NAMALWA (cell line): Measurements from ENCODE around the gene ARHGEF7.
A peak's percentile ranks its signal among the peaks of the same experiment; 100 is the strongest.

ENCODE experiments used
- DNase-seq: peaks from one replicate; pipeline ENCODE4 v3.0.0-alpha.2; 2015; ENCODE audit warnings: low spot score

Gene ARHGEF7

DNA sequence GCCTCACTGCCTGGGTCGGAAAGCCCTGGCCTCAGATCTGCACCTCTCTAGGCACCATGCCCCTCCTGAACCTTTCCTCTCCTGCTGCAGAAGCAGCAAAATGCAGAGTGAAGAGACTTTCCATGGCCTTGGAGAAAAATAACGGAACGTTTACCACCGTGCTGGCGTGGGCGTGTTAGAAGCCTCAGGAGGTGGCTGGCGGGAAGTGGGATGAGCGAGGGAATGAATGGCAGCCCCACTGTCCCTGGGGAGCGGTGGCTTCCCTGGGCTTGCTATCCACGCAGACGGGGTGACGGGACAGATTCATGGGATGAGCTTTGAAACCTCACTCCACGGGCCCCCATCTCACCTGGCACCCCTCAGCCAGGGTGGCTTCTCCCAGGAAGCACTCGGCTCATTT, 209.6 kb downstream of the ARHGEF7 start:
- DNase-seq: no peak

DNA sequence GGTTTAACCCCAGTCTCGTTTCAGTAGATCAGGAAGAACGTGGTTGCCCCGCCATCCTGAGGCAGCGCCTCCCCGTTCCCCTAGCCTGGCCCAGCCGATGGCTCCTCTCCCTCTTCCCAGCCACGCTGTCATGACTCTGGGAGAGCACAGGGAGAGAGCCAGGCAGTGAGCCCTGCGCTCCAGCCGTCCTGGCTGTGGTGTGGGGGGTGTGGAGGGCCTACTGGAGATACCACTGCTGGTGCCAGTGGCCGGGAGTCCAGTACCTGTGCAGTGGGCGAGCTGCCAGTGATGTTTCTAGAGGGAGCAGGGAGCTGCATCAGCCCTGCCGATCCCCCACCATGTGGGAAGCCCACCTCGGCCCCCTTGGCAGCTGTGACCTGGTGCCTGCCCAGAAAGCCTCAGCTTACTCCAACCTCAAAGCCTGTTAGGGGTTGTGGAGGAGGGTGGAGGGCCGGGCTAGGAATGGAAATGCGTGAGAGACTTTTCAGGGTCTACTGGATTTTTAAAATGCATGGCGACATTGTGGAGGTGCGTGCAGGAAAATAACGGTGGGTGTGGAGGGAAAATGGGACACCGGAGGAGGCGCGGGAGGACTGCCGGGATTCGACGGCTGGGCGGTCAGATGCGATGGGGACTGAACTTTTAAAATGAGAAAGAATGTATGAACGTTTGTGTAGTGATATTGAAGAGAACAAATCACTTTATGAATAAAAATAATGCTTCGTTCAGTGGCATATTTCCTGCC, 210.2 kb downstream of the ARHGEF7 start:
- no peak for DNase-seq

DNA sequence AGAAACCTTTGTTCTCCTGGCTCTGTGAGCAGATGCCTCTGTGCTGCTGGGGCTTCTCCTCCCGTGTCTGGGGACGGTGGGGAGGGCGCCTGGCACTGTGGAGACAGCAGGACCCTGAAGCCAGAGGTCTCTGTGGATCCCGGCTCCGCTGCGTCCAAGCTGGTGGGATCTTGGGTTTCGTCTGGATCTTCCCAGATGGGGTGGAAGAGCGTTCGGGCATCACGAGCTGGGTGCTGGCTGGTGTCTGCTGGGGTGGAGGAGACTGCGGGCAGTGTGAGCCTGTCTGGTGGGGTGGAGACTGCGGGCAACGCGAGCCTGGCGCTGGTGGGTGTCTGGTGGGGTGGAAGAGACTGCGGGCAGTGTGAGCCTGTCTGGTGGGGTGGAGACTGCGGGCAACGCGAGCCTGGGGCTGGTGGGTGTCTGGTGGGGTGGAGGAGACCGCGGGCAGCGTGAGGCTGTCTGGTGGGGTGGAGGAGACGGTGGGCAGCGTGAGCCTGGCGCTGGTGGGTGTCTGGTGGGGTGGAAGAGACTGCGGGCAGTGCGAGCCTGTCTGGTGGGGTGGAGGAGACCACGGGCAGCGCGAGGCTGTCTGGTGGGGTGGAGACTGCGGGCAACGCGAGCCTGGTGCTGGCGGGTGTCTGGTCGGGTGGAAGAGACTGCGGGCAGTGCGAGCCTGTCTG, 211.0 kb downstream of the ARHGEF7 start:
- no peak for DNase-seq

DNA sequence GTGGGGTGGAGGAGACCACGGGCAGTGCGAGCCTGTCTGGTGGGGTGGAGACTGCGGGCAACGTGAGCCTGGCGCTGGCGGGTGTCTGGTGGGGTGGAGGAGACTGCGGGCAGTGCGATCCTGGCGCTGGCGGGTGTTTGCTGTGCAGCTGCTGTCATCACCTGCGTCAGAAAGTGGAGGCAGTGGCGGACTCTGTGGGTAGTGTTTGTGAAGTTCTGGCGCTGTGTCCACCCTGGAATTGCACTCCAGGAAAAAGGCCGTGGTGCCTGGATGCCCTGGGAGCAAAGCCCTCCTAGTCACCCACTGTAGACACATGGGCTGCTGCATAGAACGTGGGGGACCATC, 211.5 kb downstream of the ARHGEF7 start:
- no peak for DNase-seq

DNA sequence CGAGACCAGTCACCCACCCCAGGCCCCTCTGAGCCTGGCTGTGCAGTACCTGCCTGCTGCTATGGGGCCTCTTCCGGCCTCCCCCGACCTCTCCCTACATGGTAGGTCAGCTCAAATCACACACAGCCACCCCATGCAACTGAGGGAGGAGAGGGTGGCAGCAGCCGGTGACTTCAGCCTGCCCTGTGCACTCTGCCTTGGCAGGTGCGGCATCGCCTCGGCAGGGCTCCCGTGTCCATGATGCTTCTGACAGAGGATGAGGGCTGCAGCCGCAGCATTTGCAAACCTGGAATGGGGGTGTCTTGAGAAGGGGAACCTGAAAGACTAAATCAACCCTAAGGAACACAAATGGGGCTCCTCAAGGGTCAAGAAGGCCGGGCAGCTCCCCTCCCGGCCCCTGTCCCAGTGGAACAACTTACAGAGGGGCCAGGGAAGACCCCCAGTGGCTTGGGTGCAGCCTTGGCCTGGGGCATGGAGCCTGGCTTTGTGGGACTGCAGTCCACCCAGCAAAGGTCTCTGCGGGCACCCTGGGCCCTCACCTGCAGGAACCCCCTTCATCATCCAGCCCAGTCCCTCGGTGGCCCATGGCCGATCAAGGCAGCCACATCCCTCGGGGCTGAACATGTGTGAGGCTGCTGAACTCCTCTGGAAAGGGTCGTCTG, 212.0 kb downstream of the ARHGEF7 start:
- DNase-seq: no peak

DNA sequence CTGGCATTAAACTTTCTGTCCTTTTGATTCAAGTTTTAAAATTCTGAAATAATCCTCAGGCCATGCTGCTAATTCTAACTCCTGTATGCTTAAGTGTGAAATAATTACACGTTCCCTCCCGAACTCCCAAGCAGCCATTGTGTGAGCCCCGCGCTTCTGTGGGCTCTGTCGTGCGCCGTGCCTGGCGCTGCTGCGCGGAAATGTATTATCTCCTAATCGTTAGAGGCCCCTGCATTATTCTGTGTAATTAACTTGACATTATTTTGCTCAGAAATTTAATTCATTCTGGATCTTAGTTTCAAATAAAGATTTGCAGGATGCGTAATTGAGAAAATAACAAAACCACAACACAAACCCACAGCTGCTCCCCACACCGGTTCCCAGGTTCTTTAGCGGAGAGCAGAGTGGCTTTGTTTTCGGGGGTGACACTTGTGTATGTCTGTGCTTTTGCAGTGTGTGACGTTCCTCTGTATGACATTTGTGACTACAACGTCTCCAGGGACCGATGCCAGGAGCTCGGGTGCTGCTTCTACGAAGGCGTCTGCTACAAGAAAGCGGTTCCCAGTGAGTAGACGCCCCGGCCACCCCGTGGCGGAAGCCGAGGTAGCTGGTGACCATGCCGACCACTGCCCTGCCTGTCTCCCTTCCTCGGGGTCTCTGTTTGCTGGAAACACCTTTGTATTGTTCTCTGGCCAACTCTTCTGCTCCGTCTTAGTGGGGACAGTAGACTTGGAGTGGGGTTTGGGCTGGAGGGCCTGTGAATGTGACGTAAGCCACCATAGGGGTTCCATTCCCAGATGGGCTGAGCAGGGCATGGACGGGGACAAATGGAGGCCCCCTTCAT, 212.8 kb downstream of the ARHGEF7 start:
- DNase-seq: no peak

DNA sequence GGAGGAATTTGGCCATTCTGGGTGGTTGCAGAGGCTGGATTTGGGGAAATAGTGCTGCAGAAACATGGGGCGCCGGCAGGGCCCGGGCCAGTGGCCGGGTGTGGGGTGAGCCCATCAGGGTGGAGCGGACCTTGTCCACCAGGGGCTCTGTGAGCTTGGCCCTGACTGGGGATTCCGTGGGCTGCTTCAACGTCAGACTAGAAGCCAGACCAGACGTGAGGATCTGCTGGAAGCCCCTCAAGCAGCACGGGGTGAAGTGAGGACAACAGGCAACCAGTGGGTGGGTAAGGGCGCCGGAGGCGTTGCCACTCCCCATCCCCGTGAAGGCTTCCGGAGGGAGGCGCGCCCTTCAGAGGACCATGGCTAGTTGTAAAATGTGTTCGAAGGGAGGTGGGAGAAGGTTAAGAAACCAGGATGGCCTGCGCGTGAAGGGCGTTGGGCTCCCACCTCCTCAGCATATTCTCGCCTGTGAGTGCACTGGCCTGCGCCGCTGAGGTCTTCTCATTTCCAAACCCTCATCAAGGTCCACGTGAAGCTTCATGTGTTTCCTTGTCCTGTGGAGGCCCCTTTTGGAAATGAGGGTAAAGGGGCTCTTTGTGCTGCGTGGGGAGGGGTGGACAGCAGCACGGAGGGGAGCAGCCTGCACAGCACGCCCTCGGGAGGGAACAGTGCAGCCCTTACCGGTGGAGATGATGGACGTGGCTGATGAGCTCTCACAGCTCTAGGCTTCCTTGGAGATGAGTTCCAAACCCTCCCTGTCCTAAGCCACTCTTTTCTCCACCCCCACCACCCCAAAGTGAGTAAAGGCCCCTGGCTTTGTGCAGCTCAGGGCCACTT, 213.7 kb downstream of the ARHGEF7 start:
- no peak for DNase-seq

DNA sequence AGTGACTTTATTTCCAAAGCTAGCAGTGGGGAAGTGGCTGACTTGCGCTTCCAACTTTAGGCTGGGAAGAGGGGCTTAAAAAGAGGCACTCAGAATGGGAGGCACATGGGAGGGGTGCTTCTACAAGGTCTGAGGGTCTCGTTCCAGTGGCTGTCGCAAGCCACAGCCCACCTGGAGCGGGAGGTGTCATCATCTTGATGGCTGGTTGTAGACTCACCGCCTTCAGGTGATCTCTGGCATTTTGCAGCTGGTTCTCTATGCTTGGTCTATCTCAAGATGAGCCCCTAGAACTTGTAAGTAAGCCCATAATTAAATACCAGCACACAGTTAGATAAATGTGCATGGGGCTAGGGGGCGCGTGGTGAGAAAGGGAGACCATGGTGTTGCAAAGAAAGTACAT, 214.5 kb downstream of the ARHGEF7 start:
- no peak for DNase-seq

DNA sequence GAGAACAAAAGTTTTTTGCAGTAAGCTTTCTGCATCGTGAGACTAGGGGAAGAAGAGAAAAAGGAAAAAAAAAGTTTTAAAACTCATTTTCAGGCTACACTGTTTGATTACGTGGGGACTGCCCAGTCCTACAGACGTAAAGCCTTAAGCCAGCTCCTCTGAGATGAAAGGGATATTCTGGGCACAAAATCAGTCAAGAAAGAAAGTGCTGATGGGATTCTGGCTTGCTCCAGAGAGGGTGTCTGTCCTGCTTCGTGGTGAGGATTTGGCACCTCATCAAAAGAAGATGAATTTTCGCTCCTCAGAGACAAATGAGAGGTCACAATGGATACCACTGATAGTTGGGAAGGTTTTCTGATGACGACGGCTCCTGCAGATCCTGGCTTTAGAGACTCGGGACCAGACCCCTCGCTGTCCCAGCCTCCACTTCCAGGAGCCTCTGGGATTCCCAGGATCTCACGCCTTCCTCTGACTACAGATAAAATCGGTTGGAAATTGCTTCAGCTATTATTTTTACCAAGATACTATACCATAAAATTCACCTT, 215.0 kb downstream of the ARHGEF7 start:
- no peak for DNase-seq

DNA sequence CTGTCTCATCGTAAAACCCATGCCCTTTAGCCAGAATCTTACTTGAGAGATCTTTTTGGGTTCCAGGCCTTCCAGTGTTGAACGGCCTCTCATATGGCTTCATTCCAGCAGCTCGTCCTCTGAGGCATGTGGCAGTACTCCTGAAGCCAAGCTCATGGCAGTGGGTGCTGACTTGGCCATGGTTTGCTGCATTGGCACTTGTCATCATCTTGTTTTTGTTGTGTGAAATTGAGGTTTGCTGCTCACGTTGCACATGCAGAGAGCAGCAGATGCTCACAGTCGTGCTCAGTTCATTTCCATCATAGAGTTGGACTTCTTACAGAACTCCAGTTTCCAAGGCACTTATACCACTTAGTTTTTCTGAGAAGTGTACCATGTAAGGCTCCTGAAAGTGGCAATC, 220.2 kb downstream of the ARHGEF7 start:
- no peak for DNase-seq

DNA sequence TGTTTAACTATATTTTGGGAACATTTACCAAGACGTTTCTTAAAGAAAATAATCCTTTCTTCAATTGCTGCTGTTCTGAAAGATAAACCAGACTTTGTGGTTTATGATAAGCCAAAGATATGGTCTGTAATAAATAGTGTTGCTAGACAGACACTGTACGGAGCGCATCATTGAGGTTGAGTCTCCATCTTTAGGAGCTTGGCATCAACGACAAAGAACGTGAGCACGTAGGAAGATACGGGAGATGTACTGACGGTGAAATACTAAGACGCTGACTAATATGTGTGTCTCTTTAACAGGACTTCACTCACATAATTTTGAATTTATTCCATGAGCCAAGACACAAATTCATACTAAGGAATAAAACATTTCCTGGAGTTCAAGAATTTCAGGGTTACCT, 221.6 kb downstream of the ARHGEF7 start:
- no peak for DNase-seq

DNA sequence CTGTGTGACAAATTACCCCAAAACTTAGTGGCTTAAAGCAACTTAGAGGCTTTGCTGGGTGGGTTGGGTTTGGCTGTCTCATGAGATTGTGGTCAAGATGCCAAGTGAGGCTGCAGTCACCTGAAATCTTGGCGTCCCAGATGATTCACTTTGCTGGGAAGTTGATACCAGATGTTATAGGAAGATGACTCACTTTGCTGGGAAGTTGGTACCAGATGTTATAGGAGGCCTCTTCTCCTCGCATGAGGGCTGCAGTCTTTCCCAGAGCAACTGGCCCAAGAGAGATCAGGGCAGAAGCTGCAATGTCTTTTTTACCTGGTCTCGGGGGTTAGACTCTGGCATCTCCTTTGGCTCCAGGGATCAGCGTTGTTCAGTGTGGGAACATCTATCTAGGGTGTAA, 222.1 kb downstream of the ARHGEF7 start:
- DNase-seq: no peak

DNA sequence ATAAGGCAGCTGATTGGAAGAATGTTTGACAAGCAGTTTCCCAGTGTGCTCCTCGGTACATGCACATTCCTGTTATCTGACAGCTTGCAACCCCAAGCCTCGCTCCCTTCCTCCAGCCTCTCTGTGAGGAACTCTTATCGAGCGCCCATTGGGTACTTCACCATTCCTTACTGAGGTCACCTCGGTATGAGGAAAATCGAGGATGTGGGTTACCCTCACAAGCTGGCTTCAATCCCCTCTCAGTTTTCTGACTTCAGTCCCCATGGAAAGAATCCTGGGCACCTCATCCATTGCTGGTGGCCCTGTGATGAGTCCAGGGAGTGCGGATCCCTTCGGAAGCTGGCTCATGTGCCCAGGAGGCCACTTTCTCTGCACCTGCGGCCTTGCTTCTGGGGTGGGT, 222.6 kb downstream of the ARHGEF7 start:
- DNase-seq: no peak

DNA sequence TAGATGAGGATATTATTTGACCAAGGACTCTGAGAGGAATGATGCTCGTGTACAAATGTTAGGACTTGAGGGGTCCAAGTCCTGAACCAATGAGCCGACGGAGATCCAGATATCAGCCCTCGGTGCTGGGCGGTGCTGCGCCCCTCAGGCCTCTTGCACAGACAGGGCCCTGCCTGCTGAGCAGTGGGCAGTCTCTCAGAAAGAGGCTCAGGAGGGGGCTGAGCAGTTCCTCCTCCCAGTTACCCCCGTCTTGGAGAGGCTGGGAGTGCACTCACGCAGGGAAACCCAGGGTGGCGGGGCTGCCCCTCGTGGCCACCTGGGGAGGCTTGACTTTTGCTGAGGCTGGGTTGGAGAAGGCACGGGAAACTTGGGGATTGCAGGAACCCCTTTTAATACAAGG, 223.7 kb downstream of the ARHGEF7 start:
- DNase-seq: no peak

DNA sequence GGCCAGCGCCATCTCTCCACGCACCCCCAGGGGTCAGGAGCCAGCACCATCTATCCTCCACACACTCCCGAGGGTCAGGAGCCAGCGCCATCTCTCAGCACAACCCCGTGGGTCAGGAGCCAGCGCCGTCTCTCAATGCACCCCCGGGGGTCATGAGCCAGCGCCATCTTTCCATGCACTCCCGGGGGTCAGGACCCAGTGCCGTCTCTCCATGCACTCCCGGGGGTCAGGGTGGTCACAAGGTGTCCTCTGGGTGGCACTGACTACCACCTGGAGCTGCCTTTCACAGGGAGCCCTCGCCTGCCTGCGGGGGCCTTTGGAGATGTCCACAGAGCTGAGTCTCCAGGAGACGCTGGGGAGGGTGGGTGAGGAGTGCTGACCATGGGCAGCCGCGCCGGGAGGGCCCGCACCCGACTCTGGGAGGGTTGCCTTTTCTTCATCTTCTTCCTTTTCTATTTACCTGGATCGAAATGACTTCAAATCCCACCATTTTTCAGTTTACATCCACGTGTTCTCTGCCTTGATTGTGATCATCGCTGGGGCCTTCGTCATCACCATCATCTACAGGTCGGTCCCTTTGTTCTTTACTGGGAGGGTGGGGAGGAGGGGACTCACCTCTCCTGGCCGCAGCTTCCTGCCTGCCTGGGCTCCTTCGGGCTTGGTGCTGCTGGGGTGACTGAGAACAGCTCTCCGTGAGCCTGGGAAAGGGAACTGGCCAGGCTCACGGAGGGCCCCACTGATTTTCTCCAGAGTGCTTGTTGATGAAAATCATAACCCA, 224.4 kb downstream of the ARHGEF7 start:
- no peak for DNase-seq

DNA sequence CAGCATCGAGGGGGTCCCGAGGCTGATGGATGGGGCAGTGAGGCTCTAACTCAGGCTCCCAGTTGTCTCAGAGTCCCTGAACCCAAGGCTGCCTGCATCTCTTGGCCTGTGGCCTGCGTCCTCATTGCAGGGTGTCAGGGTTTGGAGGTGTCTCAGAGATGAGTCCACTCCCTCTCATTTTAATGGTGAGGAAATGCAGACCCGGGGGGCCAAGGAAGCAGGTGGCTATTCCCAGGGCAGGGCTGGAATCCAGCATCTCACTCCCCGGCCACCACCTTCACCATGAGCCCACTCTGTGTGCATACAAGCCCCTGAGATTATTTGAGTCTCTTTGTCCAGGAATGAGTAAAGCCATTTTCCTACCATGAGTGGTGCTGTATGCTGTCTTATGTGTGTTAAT, 226.8 kb downstream of the ARHGEF7 start:
- DNase-seq: no peak

DNA sequence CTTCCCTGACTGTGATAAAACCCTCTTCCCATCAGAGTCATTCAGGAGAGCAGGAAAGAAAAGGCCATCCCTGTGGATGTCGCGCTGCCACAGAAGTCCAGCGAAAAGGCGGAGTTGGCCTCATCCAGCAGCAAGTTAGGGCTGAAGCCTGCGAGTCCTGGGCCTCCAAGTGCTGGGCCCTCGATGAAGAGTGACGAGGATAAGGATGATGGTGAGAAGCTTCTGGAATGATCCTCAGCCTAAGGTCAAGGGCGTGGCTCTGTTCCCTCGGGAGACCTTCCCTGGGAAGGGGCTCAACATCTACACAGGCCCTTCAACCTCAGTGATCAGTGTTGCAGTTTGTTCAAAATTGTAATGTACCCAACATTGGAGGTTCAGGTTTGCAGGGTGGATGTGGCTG, 227.6 kb downstream of the ARHGEF7 start:
- no peak for DNase-seq

DNA sequence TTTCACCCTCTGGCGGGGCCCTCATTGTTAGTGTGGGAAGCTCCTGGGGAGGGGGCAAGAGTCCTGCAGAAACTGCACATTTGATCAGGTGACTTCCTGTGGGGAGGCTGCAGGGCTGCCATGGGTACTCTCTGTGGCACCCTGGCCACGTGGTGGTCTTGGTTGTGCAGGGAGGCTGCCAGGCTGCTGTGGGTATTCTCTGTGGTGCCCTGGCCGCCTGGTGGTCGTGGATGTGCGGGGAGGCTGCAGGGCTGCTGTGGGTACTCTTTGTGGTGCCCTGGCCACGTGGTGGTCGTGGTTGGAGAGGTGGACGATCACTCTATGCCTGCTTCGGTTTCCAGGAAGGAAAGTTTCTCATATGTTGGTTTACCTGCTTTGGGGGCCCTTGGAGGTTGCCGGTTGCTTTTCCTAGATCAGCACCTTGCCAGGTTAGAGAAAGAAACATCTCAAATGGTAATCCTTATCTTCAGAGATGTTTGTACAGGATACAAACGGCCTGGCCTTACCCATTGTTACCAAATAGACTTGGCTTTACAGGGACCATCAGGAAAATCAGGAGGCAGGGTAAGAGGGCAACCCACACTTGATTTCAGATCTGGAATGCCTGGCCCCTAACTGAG, 228.2 kb downstream of the ARHGEF7 start:
- DNase-seq: no peak

DNA sequence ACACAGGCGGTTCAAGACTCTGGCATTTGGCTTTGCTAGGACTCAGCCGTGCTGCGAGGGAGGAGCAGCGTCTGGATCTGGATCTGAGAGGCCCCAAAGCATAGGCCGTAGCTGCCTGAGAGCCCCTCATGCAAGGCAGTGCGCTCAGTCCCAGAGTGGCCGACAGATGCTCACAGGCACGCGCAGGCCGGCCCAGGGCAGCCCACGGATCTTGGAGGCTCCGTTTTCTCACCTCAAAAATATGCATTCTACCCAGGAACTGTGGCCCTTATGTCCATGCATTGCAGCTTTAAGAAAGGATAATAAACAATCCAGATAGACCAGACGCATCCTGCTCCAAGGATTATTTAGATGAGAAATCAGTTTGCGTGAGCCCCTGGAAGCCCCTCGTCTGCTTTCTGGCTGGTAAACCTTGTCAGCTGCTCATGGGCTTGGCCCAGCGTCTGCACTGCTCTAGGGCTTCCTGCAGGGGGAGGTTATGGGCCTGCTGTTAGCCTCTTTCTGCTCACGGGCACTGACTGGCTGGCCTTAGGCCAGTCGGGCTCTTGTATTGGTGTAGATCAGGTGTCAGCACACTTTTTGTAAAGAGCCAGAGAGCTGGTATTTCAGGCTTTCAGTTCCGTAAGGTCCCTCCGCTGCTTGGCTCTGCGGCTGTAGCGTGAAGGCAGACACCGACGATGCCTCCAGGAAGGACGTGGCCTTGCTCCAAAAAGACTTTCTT, 229.5 kb downstream of the ARHGEF7 start:
- DNase-seq: peak; percentile 45
